Choroid plexus epithelial cell (primary cell): ENCODE data around the gene INTS1.

Experiments
- DNase-seq: peaks from one replicate; pipeline ENCODE4 v3.0.0-alpha.2; 2010; ENCODE audit warnings: low read depth
- H3K4me3 ChIP-seq: 2 replicates; pipeline ENCODE4 v1.5.1; 2011; ENCODE audit warnings: low read depth, mild to moderate bottlenecking, control low read depth, low read length, moderate library complexity
- TF ChIP-seq, protein P1 (sequence below): conservative IDR thresholded peaks from 2 replicates; pipeline ENCODE4 v1.5.1; 2011; ENCODE audit warnings: low read depth, mild to moderate bottlenecking, control low read depth, inconsistent platforms, low read length, moderate library complexity

Gene INTS1

DNA sequence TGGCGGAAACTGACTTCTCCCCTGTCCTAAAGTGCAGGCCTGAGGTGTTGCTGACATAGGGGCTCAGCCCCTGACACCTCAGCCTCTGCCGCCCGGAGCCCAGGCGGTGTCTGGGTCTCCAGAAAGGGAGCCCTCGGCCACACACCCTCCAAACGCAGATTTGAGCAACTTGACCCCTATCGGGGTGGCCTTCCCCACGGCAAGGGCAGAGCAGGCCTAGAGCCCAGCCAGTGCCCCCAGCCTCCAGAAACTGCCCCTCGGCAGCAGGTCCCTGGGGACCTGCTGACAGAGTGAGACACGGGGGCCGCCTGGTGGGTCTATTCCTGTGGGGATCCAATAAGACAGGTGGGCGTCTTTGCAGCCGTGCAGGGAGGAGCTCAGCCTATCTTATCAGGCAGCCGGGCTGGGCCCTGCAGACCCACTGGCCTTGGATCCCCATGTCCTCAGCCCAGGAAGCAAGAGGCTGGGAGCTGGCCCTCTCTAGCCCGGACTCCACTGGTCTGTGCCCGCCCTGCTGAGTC lies 40.8 kb upstream of the INTS1 start:
- H3K4me3 ChIP-seq = no peak overlapping the region
- no peak for DNase-seq
- TF ChIP-seq, protein P1, sequence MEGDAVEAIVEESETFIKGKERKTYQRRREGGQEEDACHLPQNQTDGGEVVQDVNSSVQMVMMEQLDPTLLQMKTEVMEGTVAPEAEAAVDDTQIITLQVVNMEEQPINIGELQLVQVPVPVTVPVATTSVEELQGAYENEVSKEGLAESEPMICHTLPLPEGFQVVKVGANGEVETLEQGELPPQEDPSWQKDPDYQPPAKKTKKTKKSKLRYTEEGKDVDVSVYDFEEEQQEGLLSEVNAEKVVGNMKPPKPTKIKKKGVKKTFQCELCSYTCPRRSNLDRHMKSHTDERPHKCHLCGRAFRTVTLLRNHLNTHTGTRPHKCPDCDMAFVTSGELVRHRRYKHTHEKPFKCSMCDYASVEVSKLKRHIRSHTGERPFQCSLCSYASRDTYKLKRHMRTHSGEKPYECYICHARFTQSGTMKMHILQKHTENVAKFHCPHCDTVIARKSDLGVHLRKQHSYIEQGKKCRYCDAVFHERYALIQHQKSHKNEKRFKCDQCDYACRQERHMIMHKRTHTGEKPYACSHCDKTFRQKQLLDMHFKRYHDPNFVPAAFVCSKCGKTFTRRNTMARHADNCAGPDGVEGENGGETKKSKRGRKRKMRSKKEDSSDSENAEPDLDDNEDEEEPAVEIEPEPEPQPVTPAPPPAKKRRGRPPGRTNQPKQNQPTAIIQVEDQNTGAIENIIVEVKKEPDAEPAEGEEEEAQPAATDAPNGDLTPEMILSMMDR = no peak

DNA sequence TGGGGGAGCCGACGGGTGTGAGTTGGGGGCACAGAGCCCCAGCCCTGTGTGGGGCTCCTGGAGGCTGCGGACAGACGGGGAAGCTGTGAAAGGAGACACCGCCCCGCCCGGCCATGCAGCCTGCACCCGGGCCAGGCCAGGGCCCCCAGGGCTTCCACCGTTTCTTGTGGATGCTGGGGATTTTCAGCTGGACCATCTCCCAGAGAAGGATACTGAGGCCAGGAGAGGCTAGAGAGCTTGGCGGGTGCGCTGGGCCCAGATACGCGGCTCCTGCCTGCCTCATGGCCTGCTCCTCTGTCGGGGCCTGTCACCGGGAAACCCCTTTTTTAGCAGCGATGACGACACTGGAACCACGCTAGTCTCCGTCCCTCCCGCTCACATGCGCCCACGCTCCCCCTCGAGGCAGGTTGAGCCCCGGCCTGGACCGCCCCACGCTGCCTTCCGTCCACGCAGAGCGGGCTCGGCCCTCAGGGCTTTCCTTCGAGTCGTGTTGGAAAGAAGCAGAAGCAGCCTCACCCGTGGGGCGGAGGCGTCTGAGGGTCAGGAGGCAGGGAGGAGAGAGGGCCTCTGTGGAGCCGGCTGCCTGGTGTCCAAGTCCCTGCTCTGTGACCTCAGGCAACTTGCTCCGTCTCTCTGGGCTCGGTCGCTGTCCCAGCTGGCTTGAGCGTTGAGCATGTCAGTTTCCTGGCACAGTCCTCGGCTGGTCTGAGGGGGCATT lies 40.1 kb upstream of the INTS1 start:
- TF ChIP-seq, protein P1 = no peak
- H3K4me3 ChIP-seq = no peak overlapping the region
- no peak for DNase-seq

DNA sequence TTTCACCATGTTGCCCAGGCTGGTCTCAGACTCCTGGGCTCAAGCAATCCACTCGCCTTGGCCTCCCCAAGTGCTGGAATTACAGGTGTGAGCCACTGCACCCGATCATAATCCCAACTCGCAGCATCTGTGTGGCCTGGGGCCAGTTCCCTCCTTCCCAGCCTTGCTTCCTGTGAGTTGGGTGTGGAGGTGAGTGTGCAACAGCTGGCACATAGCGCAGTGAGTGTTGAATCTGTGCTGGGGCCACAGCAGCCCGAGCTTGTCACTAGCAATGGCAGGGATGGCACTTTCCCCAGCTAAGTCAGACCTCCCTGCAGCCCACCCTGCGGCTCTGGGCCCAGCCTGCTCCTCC lies 39.6 kb upstream of the INTS1 start:
- TF ChIP-seq, protein P1 = no peak
- no peak for DNase-seq

DNA sequence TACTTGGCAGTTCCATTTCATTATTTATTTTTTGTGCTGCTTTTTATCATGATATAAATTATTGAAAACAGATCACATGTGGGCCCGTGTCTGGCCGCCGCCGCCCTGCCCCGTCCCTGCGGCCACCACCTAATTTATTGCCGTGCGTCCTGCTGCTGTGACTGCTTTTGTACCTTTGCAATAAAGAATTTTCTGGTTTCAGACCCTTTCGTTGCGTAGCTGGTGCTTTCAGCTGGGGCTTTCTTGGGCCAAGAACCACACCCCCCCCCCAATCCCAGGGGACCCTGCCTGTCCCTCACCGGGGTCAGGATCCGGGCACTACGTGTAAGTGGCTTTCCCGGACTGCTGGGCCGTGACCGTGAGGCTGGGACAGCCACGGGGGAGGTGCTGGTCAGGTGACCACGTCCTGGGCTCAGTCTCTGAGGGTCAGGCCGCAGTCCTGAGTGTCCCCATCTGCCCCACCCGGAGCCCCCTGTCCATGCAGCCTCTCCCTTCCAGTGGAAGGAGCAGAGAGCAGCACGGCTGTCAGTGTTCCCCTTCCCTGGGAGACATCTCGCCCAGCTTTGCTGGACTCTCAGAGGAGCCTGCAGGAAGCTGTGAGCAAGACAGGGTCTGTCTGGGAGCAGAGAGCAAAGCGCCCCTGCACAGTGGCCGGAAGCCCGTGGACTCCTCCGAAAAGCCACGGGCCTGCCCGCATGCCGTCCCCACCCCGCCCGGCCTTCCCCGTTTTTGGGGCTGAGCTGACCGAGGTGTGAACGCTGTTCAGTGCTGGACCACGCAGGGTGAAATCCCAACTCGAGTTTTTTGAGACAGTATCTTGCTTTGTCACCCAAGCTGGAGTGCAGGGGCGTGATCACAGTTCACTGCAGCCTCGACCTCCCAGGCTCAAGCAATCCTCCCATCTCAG lies 38.9 kb upstream of the INTS1 start:
- TF ChIP-seq, protein P1 = no peak
- DNase-seq = no peak
- no peak overlapping the region for H3K4me3 ChIP-seq

More for the DNA sequence above, 39.6 kb upstream of the INTS1 start:
- H3K4me3 ChIP-seq = no peak overlapping the region

DNA sequence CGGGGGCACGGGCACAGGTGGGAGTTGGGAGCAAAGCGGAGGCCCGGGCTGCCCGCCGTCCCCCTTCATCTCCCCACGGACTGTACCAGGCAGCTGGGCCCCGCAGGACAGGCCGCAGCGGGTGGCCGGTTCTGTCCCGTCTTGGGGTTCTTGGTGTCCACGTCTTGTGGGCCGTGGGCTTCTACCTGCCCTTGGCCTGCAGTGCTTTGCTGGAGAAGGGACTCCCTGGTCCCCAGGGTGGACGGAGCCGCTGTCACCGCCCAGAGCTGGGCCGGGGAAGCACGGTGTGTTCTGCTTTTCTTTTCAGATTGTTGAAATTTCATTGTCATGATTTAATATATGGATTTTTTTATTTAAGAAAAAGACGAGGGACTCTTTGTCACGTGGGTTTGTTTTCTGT lies 38.1 kb upstream of the INTS1 start:
- H3K4me3 ChIP-seq = no peak overlapping the region
- TF ChIP-seq, protein P1 = no peak
- no peak for DNase-seq

DNA sequence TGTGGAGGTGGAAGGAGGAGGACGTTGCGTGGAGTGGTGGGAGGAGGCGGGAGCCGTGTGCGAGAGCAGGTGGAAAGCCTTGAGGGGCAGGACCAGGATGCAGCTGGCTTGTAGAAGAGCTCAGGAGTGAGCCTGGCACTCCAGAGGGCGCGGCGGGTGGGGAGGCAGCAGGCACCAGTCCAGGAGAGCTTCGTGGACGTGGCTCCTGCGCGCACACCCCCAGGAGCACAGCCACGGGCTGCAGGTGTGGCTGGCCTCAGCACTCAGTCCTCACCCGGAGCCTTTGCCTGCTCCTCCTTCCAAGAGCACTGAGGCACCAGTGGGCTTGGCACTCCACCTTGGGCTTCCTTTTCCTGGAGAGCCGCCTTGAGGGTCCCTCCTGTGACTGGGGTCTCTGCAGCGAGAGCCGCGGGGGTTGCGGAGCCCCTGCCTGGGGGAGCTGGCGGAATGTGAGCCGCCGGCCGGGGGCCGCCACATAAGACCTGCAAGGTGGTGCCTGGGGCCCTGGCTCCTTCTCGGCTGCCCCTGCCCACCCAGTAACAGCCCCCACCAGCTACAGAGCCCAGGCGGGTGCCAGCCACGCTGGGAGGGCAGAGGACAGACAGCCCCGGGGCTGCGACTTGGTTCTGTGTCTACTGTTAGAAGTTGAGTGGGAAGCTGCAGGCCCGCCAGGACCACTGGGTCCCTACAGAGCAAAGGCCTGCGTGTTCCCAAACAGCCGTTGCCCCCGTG lies 37.4 kb upstream of the INTS1 start:
- TF ChIP-seq, protein P1 = no peak
- H3K4me3 ChIP-seq = no peak overlapping the region
- no peak for DNase-seq
